Endothelial cell of umbilical vein (primary cell): Measurements from ENCODE around the gene RESP18.

Experiments used
- CTCF ChIP-seq, 2 donors: IDR thresholded peaks; 1 replicate in 1 of 2; 2 replicates in 1 of 2; pipeline ENCODE4 v1.5.1; 2011; ENCODE audit warnings: low read length in 2 of 2, mild to moderate bottlenecking in 2 of 2, moderate library complexity in 2 of 2, control low read depth in 1 of 2, inconsistent platforms in 1 of 2, low read depth in 1 of 2; ENCODE audit not compliant: insufficient read depth in 1 of 2; ENCODE audit errors: extremely low read depth in 1 of 2
- POLR2A ChIP-seq: IDR thresholded peaks from 2 replicates; pipeline ENCODE4 v1.6.1; 2012; ENCODE audit warnings: low read depth, mild to moderate bottlenecking, control low read depth, low read length
- POLR2AphosphoS5 ChIP-seq: IDR thresholded peaks from 2 replicates; pipeline ENCODE4 v1.6.1; 2012; ENCODE audit warnings: low read depth, mild to moderate bottlenecking, control low read depth, low read length, moderate library complexity; ENCODE audit not compliant: insufficient read depth

GRCh38 chr2:219278655-219279150 is 53.8 kb downstream of the RESP18 start:
- no peak for TF ChIP-seq POLR2A
- TF ChIP-seq CTCF (IDR thresholded peaks at IDR 0.05; ENCODE audit: extremely low read depth in 1 of 2, insufficient read depth in 1 of 2, low read depth in 1 of 2, low read length in 2 of 2) = no peak
- TF ChIP-seq POLR2AphosphoS5 = no peak
